ENCODE measurements around the gene PDZD8. TPM values are rescaled to one million over a fixed set of nuclear protein-coding genes. Genes with fewer than 3 reads are reported as not detected.

The PDZD8 gene
- total RNA-seq, 1 donor from 2014 or later: 20.1 TPM

DNA sequence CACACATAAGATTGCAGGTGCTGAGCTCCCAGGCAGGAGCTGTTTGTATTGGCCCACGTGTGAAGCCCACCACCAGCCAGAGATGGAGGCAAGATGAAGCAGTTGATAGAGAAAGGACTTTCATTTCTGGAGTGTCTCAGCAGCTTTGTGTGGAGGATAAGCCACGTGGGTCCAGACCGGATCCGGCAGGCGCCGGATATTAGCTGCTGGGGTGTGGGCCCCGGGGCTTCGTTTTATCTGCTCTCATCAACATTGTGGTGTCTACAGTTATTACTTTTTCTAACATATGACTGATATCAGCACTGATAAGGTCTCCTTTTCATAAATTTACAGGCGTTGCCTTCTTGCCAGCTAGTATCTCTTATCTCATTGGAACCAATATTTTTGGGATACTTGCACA lies 108.8 kb downstream of the PDZD8 start:
- TF ChIP-seq CTCF (IDR thresholded peaks at IDR 0.05) (no peak), EZH2phosphoT487 (IDR thresholded peaks at IDR 0.05) (no peak), EZH2 (IDR thresholded peaks at IDR 0.05) (no peak)
- no peak overlapping the region for H3K27ac Mint-ChIP-seq
- no peaks in the 10 kb centered on the region for H3K79me2 ChIP-seq (ENCODE audit: low read depth)
- no peak overlapping the region for H3K9ac ChIP-seq
- H3K4me2 ChIP-seq: no peak overlapping the region
- no peaks in the 10 kb centered on the region for H3F3A ChIP-seq (ENCODE audit: low read depth)
- H3K27me3 Mint-ChIP-seq (ENCODE audit: insufficient read depth, low read depth): peaks cover 2% of the 10 kb centered on the region
- no peaks in the 10 kb centered on the region for H3K36me3 ChIP-seq
- H3K9me3 Mint-ChIP-seq: no peaks in the 10 kb centered on the region
- no peak overlapping the region for H3K4me3 ChIP-seq
- H3K27me3 ChIP-seq: no peaks in the 10 kb centered on the region
- H3K9me3 ChIP-seq (ENCODE audit: low read depth): no peaks in the 10 kb centered on the region
- H2AFZ ChIP-seq (replicated peaks): no peak overlapping the region
- H3K36me3 Mint-ChIP-seq: no peaks in the 10 kb centered on the region
- H3K4me1 Mint-ChIP-seq: peaks cover 3% of the 10 kb centered on the region
- H3K4me3 Mint-ChIP-seq: no peak overlapping the region
- no peaks in the 10 kb centered on the region for H3K4me1 ChIP-seq
- H3K27ac ChIP-seq: no peak overlapping the region
- no peaks in the 10 kb centered on the region for H4K20me1 ChIP-seq (ENCODE audit: low read depth)
- no peak for DNase-seq (ENCODE audit: low spot score)

GRCh38 chr10:117264782-117265181 lies 110.5 kb downstream of the PDZD8 start:
- Mint-ChIP-seq H3K36me3 (no peaks in the 10 kb centered on the region), H3K4me1 (peaks cover 17% of the 10 kb centered on the region)

DNA sequence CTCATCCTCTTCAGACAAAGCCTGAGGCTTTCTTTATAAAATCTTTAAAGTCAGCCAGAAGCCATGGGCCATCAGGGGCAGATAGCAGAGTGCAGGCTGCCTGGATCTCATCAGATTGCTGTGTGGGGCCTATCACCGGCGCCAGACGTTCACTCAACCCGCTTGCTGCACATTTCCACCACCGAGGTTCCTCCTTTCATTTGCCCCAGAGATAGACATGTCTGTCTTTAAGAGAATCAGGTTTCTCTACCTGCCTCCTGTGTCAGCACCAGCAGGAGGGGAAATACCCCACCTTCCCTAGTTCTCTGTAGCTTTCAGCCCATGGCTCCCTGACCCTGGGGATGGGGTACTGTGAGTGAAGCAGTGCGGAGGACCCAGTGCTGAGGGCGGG lies 112.3 kb downstream of the PDZD8 start:
- Mint-ChIP-seq H3K4me3 (no peak overlapping the region), H3K36me3 (no peaks in the 10 kb centered on the region), H3K27ac (no peak overlapping the region), H3K27me3 (ENCODE audit: insufficient read depth, low read depth) (peaks cover 2% of the 10 kb centered on the region), H3K4me1 (peaks cover 28% of the 10 kb centered on the region), H3K9me3 (no peaks in the 10 kb centered on the region)
- no peaks in the 10 kb centered on the region for H4K20me1 ChIP-seq (ENCODE audit: low read depth)
- H3K79me2 ChIP-seq (ENCODE audit: low read depth): no peaks in the 10 kb centered on the region
- H3K27ac ChIP-seq: no peak overlapping the region
- no peaks in the 10 kb centered on the region for H3K27me3 ChIP-seq
- no peak overlapping the region for H3K4me2 ChIP-seq
- H3F3A ChIP-seq (ENCODE audit: low read depth): peaks cover 4% of the 10 kb centered on the region
- H3K9me3 ChIP-seq (ENCODE audit: low read depth): no peaks in the 10 kb centered on the region
- peaks cover 16% of the 10 kb centered on the region for H3K4me1 ChIP-seq
- no peaks in the 10 kb centered on the region for H3K36me3 ChIP-seq
- no peak overlapping the region for H3K4me3 ChIP-seq
- TF ChIP-seq CTCF (IDR thresholded peaks at IDR 0.05) (no peak), EZH2 (IDR thresholded peaks at IDR 0.05) (no peak), EZH2phosphoT487 (IDR thresholded peaks at IDR 0.05) (no peak)
- no peak for DNase-seq (ENCODE audit: low spot score)
- H3K9ac ChIP-seq: no peak overlapping the region
- H2AFZ ChIP-seq (replicated peaks): no peak overlapping the region

More at GRCh38 chr10:117264782-117265181, 110.5 kb downstream of the PDZD8 start:
- Histone ChIP-seq H3K36me3 (no peaks in the 10 kb centered on the region), H3K27ac (no peak overlapping the region), H3K4me3 (no peak overlapping the region), H3K27me3 (no peaks in the 10 kb centered on the region), H3K4me1 (peaks cover 11% of the 10 kb centered on the region), H3K9ac (no peak overlapping the region), H3F3A (ENCODE audit: low read depth) (peaks cover 4% of the 10 kb centered on the region), H3K4me2 (no peak overlapping the region), H2AFZ (replicated peaks) (no peak overlapping the region), H3K9me3 (ENCODE audit: low read depth) (no peaks in the 10 kb centered on the region), H4K20me1 (ENCODE audit: low read depth) (no peaks in the 10 kb centered on the region), H3K79me2 (ENCODE audit: low read depth) (no peaks in the 10 kb centered on the region)
- Mint-ChIP-seq H3K4me3 (no peak overlapping the region), H3K9me3 (no peaks in the 10 kb centered on the region), H3K27ac (no peak overlapping the region), H3K27me3 (ENCODE audit: insufficient read depth, low read depth) (peaks cover 2% of the 10 kb centered on the region)
- no peak for DNase-seq (ENCODE audit: low spot score)
- no peak for TF ChIP-seq EZH2phosphoT487 (IDR thresholded peaks at IDR 0.05)
- TF ChIP-seq CTCF (IDR thresholded peaks at IDR 0.05): no peak
- no peak for TF ChIP-seq EZH2 (IDR thresholded peaks at IDR 0.05)
